H1 (cell line): ENCODE measurements around the gene OSBPL9. TPM values are rescaled to one million over a fixed set of nuclear protein-coding genes. Genes with fewer than 3 reads are reported as not detected.

ENCODE experiments used
- ASH2L ChIP-seq: fragments of 200-600, 300-600 bp; sonication (generic); IDR thresholded peaks from one replicate; pipeline ENCODE4 v1.7.1; 2017; ENCODE audit warnings: low read length
- polyA plus RNA-seq, 7 experiments: library from polyadenylated mRNA; depleted of rRNA in 3 of 7; stranded (reverse) in 5 of 7; unstranded in 2 of 7; fragments of >200 nt in 5 of 7; fragments of 200-250 nt in 2 of 7; gene quantifications; 1 replicate in 5 of 7; 2 replicates in 1 of 7; 4 replicates in 1 of 7; pipeline versions ENCODE4 v1.2.1 to v1.2.3, GENCODE V29; 2011 to 2013; ENCODE audit warnings: missing spikeins in 2 of 7, mixed read lengths in 2 of 7
- total RNA-seq: library from RNA; stranded (reverse); fragmentation: NEBNext Ultra II Directional; extraction: Animal tissue kit (Norgen Biotek cat#: 25700); gene quantifications from 2 replicates; pipeline ENCODE4 v1.2.1, GENCODE V29; 2021

OSBPL9 gene
- total and polyA plus RNA-seq, 2 of the 8 experiments (the other 6 are each of a cell fraction or from before 2014, with no cell fraction given) = 58.2 to 71.6 TPM

DNA sequence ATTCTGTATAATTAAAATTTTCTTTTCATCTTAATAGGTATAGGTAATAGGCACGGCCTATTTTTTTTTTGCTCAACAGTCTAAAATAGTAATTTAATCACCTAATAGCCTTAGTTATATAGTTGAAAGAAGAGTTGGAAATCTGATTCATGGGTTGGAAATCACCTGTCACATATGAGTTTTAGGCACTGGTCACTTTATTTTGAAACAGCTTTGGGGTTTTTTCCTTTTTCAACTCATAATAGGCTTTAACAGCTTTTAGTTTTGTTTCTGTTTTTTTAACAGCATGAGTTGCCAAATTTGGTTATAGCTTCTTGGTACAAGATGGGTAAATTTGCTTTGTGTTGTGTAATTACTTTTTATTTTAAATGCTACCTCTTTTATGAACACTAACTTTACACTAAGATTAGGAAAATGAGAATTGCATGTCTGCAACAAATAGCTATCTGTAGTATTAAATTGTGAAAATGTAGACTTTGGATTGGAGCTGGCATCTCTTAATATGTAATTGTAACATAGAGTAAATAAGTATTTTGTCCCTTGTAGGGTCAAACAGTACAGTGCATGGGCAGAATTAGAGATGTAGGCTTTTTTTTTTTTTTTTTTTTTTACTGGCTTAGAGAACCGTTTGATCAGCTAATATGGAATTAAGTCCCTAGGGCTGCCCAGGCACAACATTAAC is 109.8 kb downstream of the OSBPL9 start (continued):
- no peak for TF ChIP-seq ASH2L
